ENCODE data around the gene PARP15. TPM values are rescaled to one million over a fixed set of nuclear protein-coding genes. Genes with fewer than 3 reads are reported as not detected.

Gene PARP15
- total RNA-seq, 1 experiment from 2014 or later = 3.4 TPM

- no peak for DNase-seq
- no peak for TF ChIP-seq CTCF (IDR thresholded peaks at IDR 0.05; ENCODE audit: unreplicated experiment)
- no TSS peak for BruUV-seq (replicated peaks)
- no peaks in the 10 kb centered on the region for H3K27me3 Mint-ChIP-seq (ENCODE audit: unreplicated experiment)
- H3K4me1 Mint-ChIP-seq (ENCODE audit: low read depth, unreplicated experiment) = peaks cover 28% of the 10 kb centered on the region
- peaks cover 23% of the 10 kb centered on the region for H3K36me3 Mint-ChIP-seq (ENCODE audit: insufficient read depth, unreplicated experiment)
- no peak overlapping the region for H3K4me3 Mint-ChIP-seq (ENCODE audit: low read depth, unreplicated experiment)
- no peak overlapping the region for H3K27ac Mint-ChIP-seq (ENCODE audit: unreplicated experiment)
- intact Hi-C loops (cut with micrococcal nuclease; ENCODE audit: unreplicated experiment) = no loop called here
- no peaks in the 10 kb centered on the region for H3K9me3 Mint-ChIP-seq (ENCODE audit: low read depth, unreplicated experiment)
- CTCF ChIA-PET = no interaction called here
Observed at GRCh38 chr3:122557356-122557755, 20.1 kb upstream of the PARP15 start.

- intact Hi-C loops (cut with micrococcal nuclease; ENCODE audit: unreplicated experiment) = no loop called here
- CTCF ChIA-PET = interaction anchor here (2.7 kb wide), 1 partner anchor 121 kb away, joined by 17 read pairs; the partner anchor contains the start of gene PARP14
- Mint-ChIP-seq H3K9me3 (ENCODE audit: low read depth, unreplicated experiment) (no peaks in the 10 kb centered on the region), H3K4me1 (ENCODE audit: low read depth, unreplicated experiment) (peaks cover 41% of the 10 kb centered on the region), H3K36me3 (ENCODE audit: insufficient read depth, unreplicated experiment) (peaks cover 23% of the 10 kb centered on the region), H3K27ac (ENCODE audit: unreplicated experiment) (no peak overlapping the region), H3K4me3 (ENCODE audit: low read depth, unreplicated experiment) (no peak overlapping the region), H3K27me3 (ENCODE audit: unreplicated experiment) (no peaks in the 10 kb centered on the region)
- no peak for DNase-seq
- TF ChIP-seq CTCF (IDR thresholded peaks at IDR 0.05; ENCODE audit: unreplicated experiment) = no peak
- BruUV-seq (replicated peaks) = no TSS peak
Observed at GRCh38 chr3:122558605-122559004, 18.8 kb upstream of the PARP15 start.

GRCh38 chr3:122559906-122560305, 17.5 kb upstream of the PARP15 start:
- Mint-ChIP-seq H3K36me3 (ENCODE audit: insufficient read depth, unreplicated experiment) (peaks cover 29% of the 10 kb centered on the region), H3K9me3 (ENCODE audit: low read depth, unreplicated experiment) (no peaks in the 10 kb centered on the region), H3K27me3 (ENCODE audit: unreplicated experiment) (no peaks in the 10 kb centered on the region), H3K27ac (ENCODE audit: unreplicated experiment) (no peak overlapping the region), H3K4me3 (ENCODE audit: low read depth, unreplicated experiment) (no peak overlapping the region), H3K4me1 (ENCODE audit: low read depth, unreplicated experiment) (peaks cover 44% of the 10 kb centered on the region)
- no peak for TF ChIP-seq CTCF (IDR thresholded peaks at IDR 0.05; ENCODE audit: unreplicated experiment)
- no TSS peak for BruUV-seq (replicated peaks)
- no peak for DNase-seq
- intact Hi-C loops (cut with micrococcal nuclease; ENCODE audit: unreplicated experiment) = loop anchor here (1.0 kb wide), 1 partner anchor 119 kb away; no protein-coding TSS in a partner anchor
- CTCF ChIA-PET = interaction anchor here (0.7 to 2.7 kb wide), 2 partner anchors 78 to 120 kb away, joined by 3 to 17 read pairs; partner anchors contain the start of gene PARP14

GRCh38 chr3:122560680-122561079, 16.8 kb upstream of the PARP15 start:
- Mint-ChIP-seq H3K36me3 (ENCODE audit: insufficient read depth, unreplicated experiment) (peaks cover 28% of the 10 kb centered on the region), H3K27ac (ENCODE audit: unreplicated experiment) (no peak overlapping the region), H3K4me3 (ENCODE audit: low read depth, unreplicated experiment) (no peak overlapping the region), H3K4me1 (ENCODE audit: low read depth, unreplicated experiment) (peaks cover 45% of the 10 kb centered on the region), H3K27me3 (ENCODE audit: unreplicated experiment) (no peaks in the 10 kb centered on the region), H3K9me3 (ENCODE audit: low read depth, unreplicated experiment) (no peaks in the 10 kb centered on the region)
- no TSS peak for BruUV-seq (replicated peaks)
- TF ChIP-seq CTCF (IDR thresholded peaks at IDR 0.05; ENCODE audit: unreplicated experiment) = peak; percentile 40
- intact Hi-C loops (cut with micrococcal nuclease; ENCODE audit: unreplicated experiment) = loop anchor here (1.0 kb wide), 1 partner anchor 119 kb away; no protein-coding TSS in a partner anchor
- peak; percentile 65 for DNase-seq
- CTCF ChIA-PET = no interaction called here
